BLaER1 treated with 17β-estradiol and CSF1 and Interleukin-3, amounts not matched to agents 10 nM and 100 nM (cell line): ENCODE results near the gene NR3C1.

Experiments used
- H3K27ac ChIP-seq, 11 experiments: shearing (Covaris generic); formaldehyde crosslinking; 2 replicates each; pipeline ENCODE4 v1.8.1; 2022
- H3K27me3 ChIP-seq, 11 experiments: shearing (Covaris generic); formaldehyde crosslinking; 2 replicates each; pipeline ENCODE4 v1.8.1; 2022
- H3K36me3 ChIP-seq, 11 experiments: shearing (Covaris generic); formaldehyde crosslinking; 2 replicates each; pipeline ENCODE4 v1.8.1; 2022
- H3K4me1 ChIP-seq, 10 experiments: shearing (Covaris generic); formaldehyde crosslinking; 2 replicates each; pipeline ENCODE4 v1.8.1; 2022
- H3K4me2 ChIP-seq, 11 experiments: shearing (Covaris generic); formaldehyde crosslinking; 2 replicates each; pipeline ENCODE4 v1.8.1; 2022
- H3K4me3 ChIP-seq, 10 experiments: shearing (Covaris generic); formaldehyde crosslinking; 2 replicates each; pipeline ENCODE4 v1.8.1; 2022
- H3K9ac ChIP-seq, 11 experiments: shearing (Covaris generic); formaldehyde crosslinking; 2 replicates each; pipeline ENCODE4 v1.8.1; 2022
- H3K9me3 ChIP-seq, 11 experiments: shearing (Covaris generic); formaldehyde crosslinking; replicated peaks in 1 of 11; 2 replicates each; pipeline ENCODE4 v1.8.1; 2022
- H4K20me1 ChIP-seq, 11 experiments: shearing (Covaris generic); formaldehyde crosslinking; 2 replicates each; pipeline ENCODE4 v1.8.1; 2022
- Cebpa-rat ChIP-seq, 11 experiments: shearing (Covaris generic); IDR thresholded peaks; 2 replicates each; pipeline ENCODE4 v1.8.1; 2022

The NR3C1 gene

DNA sequence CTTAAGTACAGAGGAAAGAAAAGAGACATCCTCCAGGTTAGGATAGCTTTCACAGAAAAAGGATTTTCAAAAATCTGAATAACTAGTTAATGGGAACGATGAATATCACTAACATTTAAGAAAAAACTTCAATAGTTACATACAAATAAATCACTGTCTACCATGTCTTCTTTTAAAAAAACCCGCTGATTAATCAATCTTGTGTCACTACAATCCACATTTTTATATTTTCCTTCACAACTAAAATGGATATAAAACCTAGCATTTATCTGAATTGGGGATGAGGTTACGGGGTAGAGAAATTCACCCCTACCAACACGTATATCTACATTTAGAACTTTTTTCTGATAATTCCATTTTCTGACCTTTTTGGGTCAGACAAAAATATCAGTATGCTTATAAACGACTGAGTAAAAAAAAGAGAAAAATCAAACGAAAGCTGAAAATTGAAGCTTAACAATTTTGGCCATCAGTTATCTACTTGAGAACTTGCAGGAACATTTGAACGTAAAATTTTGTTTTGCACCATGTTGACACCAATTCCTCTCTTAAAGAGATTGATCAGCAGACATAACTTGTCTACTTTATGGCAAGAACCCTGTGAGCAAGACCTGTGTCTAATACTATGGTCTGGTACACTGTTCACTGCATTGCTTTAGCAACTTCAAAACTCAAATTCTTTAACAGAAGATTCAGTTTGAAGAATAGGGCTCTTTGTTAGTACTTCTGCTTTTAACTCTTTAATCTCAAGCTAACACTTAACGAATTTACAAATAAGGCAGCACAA is 4.8 kb downstream of the NR3C1 start:
- H3K27me3 ChIP-seq, result peaks cover 0 to 26% (median 4%) of the 10 kb centered on the region in 11 experiments; a peak in 8 of 22 replicates
- peak overlapping the region; percentile 4 to 100 (median 99); a peak in 21 of 22 replicates for H3K27ac ChIP-seq
- TF ChIP-seq Cebpa-rat (IDR thresholded peaks at IDR 0.05), result no peak
- no peaks in the 10 kb centered on the region for H3K9me3 ChIP-seq
- H3K9ac ChIP-seq, result peak overlapping the region; percentile 95 to 99 (median 98)
- peaks cover 18 to 59% (median 35%) of the 10 kb centered on the region in 11 experiments for H3K36me3 ChIP-seq
- peaks cover 86 to 96% (median 93%) of the 10 kb centered on the region in 11 experiments for H4K20me1 ChIP-seq
- H3K4me2 ChIP-seq, result peak overlapping the region; percentile 79 to 96 (median 89)
- H3K4me3 ChIP-seq, result peak overlapping the region; percentile 86 to 99 (median 96)
- H3K4me1 ChIP-seq, result peaks cover 9 to 64% (median 36%) of the 10 kb centered on the region in 10 experiments

DNA sequence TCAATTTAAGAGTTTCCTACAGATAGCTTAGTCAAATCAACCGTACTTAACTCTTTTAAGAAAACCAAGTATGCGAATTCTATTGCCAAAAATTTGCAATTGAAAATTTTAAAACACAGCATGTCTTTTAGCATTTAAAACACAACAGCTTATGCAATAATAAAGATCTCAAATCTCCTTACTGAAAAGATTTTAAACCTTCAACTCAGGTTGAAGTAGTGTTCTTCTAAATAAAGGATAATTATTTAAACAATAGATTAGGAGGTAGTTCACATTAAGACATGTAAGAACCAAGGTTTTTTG is 5.5 kb downstream of the NR3C1 start:
- Histone ChIP-seq H3K27me3 (peaks cover 0 to 26% (median 4%) of the 10 kb centered on the region in 11 experiments; a peak in 8 of 22 replicates), H3K9ac (peak overlapping the region; percentile 95 to 99 (median 98); a peak in 19 of 22 replicates), H3K27ac (peak overlapping the region in 10 of 11 experiments; percentile 96 to 100 (median 99); a peak in 21 of 22 replicates), H4K20me1 (peaks cover 93 to 100% (median 99%) of the 10 kb centered on the region in 11 experiments), H3K36me3 (peaks cover 20 to 65% (median 38%) of the 10 kb centered on the region in 11 experiments), H3K9me3 (no peaks in the 10 kb centered on the region; a peak in 1 of 22 replicates), H3K4me2 (peak overlapping the region; percentile 79 to 96 (median 89); a peak in 19 of 22 replicates), H3K4me3 (peak overlapping the region; percentile 86 to 99 (median 96)), H3K4me1 (peaks cover 9 to 71% (median 39%) of the 10 kb centered on the region in 10 experiments)
- TF ChIP-seq Cebpa-rat (IDR thresholded peaks at IDR 0.05), result no peak

DNA sequence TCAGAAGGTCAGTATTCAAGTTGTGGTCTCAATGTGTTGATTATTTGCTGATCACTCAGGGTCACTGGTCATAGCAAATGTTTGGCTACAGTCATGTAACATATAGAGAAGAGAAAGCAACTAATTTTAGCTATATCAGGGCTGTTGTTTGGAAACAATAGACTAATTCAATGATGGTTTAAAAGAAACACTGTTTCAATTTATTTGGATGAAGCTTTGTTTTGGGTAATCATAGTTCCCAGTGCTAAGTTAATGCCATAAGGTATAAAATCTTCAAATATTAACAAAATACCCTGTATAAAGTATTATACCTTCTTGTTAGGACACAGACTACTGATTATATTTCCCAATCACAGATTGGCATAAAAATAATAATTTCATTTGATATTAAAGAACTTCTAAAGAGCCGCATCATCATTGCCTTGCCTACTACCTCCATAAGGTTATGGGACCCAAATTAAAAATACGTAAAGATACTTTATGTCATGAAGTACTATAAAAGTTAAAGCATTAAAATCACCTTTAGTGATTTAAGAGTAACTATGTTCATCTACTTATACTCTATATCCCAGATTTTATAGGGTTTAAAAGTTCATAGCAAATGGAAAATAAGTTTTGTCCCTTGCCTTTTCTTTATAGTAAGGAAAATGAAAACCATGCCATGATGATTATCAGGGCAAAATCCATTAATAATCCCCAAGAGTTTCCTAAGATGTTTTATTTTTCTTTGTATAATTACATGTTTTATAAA is 6.0 kb downstream of the NR3C1 start:
- peak overlapping the region; percentile 79 to 96 (median 89); a peak in 21 of 22 replicates for H3K4me2 ChIP-seq
- peaks cover 9 to 76% (median 41%) of the 10 kb centered on the region in 10 experiments for H3K4me1 ChIP-seq
- TF ChIP-seq Cebpa-rat (IDR thresholded peaks at IDR 0.05), result no peak
- peaks cover 0 to 25% (median 4%) of the 10 kb centered on the region in 11 experiments; a peak in 8 of 22 replicates for H3K27me3 ChIP-seq
- peak overlapping the region; percentile 95 to 99 (median 98); a peak in 20 of 22 replicates for H3K9ac ChIP-seq
- no peaks in the 10 kb centered on the region; a peak in 2 of 22 replicates for H3K9me3 ChIP-seq
- H3K4me3 ChIP-seq, result peak overlapping the region; percentile 86 to 99 (median 96)
- H3K36me3 ChIP-seq, result peaks cover 20 to 70% (median 43%) of the 10 kb centered on the region in 11 experiments
- H4K20me1 ChIP-seq, result peaks cover 95 to 100% (median 100%) of the 10 kb centered on the region in 11 experiments
- H3K27ac ChIP-seq, result peak overlapping the region in 10 of 11 experiments; percentile 96 to 100 (median 99); a peak in 20 of 22 replicates

DNA sequence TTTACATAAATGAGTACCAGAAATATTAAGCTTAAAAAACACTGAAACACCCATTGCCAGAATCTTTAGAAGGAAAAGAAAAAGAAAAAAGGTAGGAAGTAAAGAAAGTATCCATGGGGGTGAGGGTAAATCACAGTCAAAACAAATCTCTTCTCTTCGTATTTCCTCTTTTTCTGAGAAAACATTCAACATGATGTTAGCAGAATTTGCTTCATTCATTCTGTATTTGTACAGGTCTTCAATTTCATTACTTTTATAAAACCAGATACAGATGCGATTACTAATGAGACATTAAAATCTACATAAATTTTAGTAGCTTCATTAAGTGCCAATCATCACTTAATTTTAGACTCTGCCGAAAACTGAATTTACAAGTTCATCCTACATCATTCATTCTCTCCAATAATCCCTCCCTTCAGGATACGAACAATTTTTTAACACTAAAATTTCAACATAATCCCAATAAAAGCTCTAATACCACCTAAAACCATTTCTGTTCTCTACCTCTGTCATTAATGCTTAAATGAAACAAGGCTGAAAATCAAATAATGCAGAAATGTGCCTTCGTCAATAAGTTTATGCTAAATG is 7.0 kb downstream of the NR3C1 start:
- H3K4me1 ChIP-seq, result peaks cover 9 to 84% (median 40%) of the 10 kb centered on the region in 10 experiments
- peaks cover 94 to 100% (median 100%) of the 10 kb centered on the region in 11 experiments for H4K20me1 ChIP-seq
- peaks cover 20 to 80% (median 53%) of the 10 kb centered on the region in 11 experiments for H3K36me3 ChIP-seq
- H3K4me3 ChIP-seq, result peak overlapping the region; percentile 86 to 99 (median 96)
- H3K4me2 ChIP-seq, result peak overlapping the region; percentile 44 to 96 (median 89); a peak in 20 of 22 replicates
- peak overlapping the region in 10 of 11 experiments; percentile 61 to 98 (median 98); a peak in 12 of 22 replicates for H3K9ac ChIP-seq
- H3K27me3 ChIP-seq, result peaks cover 0 to 17% (median 0%) of the 10 kb centered on the region in 11 experiments; a peak in 6 of 22 replicates
- H3K9me3 ChIP-seq, result peaks cover 0 to 8% (median 0%) of the 10 kb centered on the region in 11 experiments; a peak in 7 of 22 replicates
- peak overlapping the region in 8 of 11 experiments; percentile 96 to 100 (median 99); a peak in 14 of 22 replicates for H3K27ac ChIP-seq
- no peak for TF ChIP-seq Cebpa-rat (IDR thresholded peaks at IDR 0.05)

DNA sequence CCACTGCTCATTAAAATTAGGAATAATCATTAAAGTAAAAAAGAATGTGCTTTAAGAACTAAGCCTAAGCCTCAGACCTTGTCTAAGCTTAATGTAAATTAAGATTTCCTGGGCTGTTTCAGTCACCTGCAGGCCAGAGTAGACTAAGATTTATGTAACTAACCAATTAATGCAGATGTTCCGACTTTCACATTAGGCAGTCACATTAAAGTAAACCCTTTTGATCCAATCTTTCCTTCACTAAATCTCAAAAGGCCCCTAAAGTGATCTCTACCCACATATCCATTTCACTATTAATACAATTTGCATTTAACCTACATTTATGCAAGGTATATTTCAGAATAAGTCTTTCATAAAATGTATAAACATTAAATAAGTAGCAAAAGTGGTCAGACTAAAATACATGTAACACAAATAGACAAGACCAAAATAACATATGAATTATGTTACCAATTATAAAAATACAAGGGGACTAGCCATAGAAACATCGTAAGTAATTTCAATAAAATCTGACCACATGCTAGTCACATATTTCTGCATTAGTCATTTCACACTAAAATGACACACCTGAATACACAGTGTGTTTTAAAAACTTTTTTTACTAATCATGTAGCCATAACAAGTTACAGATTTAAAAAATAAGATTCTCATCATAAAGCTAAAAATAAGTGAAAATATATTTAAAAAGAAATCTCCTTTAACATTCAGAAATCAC is 7.7 kb downstream of the NR3C1 start:
- H3K36me3 ChIP-seq, result peaks cover 20 to 86% (median 57%) of the 10 kb centered on the region in 11 experiments
- peak overlapping the region; percentile 65 to 96 (median 89) for H3K4me2 ChIP-seq
- TF ChIP-seq Cebpa-rat (IDR thresholded peaks at IDR 0.05), result no peak
- H3K27me3 ChIP-seq, result peaks cover 0 to 13% (median 0%) of the 10 kb centered on the region in 11 experiments; a peak in 5 of 22 replicates
- H3K4me3 ChIP-seq, result peak overlapping the region; percentile 86 to 99 (median 96)
- H3K4me1 ChIP-seq, result peaks cover 9 to 84% (median 37%) of the 10 kb centered on the region in 10 experiments
- peaks cover 0 to 8% (median 0%) of the 10 kb centered on the region in 11 experiments; a peak in 8 of 22 replicates for H3K9me3 ChIP-seq
- peak overlapping the region in 5 of 11 experiments; percentile 99 to 100 (median 99); a peak in 5 of 22 replicates for H3K27ac ChIP-seq
- peak overlapping the region in 9 of 11 experiments; percentile 3 to 98 (median 61); a peak in 12 of 22 replicates for H3K9ac ChIP-seq
- H4K20me1 ChIP-seq, result peaks cover 91 to 100% (median 100%) of the 10 kb centered on the region in 11 experiments

DNA sequence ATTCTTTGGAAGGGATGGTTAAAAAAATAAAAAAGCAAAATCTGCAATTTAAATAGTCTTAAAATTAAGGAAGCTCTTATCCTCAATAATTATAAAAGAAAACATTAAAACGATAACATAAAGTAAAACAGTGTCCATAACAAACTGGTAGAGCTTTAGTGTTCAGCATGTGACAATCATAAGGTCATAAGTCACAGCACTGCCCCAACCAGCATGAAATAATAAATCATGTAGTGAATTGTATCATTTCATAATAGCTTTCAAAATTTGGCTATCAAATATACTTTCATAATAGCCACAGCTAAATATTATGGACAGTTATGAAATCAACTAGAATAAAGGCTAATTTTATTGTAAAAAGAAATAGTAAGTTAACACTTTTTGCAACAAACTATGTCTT is 10.0 kb downstream of the NR3C1 start:
- H3K4me2 ChIP-seq, result peak overlapping the region in 7 of 11 experiments; percentile 2 to 96 (median 25); a peak in 6 of 22 replicates
- H3K9me3 ChIP-seq, result peaks cover 3 to 31% (median 18%) of the 10 kb centered on the region in 11 experiments; a peak in 20 of 22 replicates
- H3K9ac ChIP-seq, result no peak overlapping the region
- no peak for TF ChIP-seq Cebpa-rat (IDR thresholded peaks at IDR 0.05)
- no peak overlapping the region for H3K27ac ChIP-seq
- peaks cover 91 to 100% (median 100%) of the 10 kb centered on the region in 11 experiments for H4K20me1 ChIP-seq
- no peaks in the 10 kb centered on the region for H3K27me3 ChIP-seq
- peaks cover 0 to 72% (median 23%) of the 10 kb centered on the region in 10 experiments; a peak in 18 of 20 replicates for H3K4me1 ChIP-seq
- H3K36me3 ChIP-seq, result peaks cover 15 to 86% (median 56%) of the 10 kb centered on the region in 11 experiments
- H3K4me3 ChIP-seq, result no peak overlapping the region

DNA sequence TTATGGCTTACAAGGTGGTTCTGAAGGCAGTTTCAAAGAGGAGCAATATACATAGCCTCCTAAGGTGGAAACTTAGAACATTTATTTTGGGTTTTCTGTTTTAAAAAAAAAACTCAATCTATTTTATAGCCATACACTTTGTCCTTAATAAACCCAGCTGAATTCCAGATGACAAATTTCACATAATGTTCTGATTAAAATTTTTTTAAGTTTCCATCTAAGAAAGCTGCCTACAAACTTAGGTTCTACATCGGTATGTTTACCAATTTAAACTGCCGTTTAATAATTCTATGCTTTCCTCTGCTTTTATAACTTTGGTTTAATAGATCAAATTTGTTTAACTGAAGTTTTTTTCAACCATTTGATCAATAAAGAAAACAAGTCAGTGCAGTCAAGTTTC is 12.5 kb downstream of the NR3C1 start:
- TF ChIP-seq Cebpa-rat (IDR thresholded peaks at IDR 0.05), result no peak
- H3K4me2 ChIP-seq, result no peak overlapping the region; a peak in 1 of 22 replicates
- no peak overlapping the region for H3K9ac ChIP-seq
- peaks cover 41 to 94% (median 77%) of the 10 kb centered on the region in 11 experiments for H3K36me3 ChIP-seq
- peaks cover 68 to 100% (median 87%) of the 10 kb centered on the region in 11 experiments; a peak in 21 of 22 replicates for H4K20me1 ChIP-seq
- no peak overlapping the region for H3K27ac ChIP-seq
- H3K4me1 ChIP-seq, result peaks cover 0 to 58% (median 16%) of the 10 kb centered on the region in 10 experiments; a peak in 17 of 20 replicates
- peaks cover 29 to 57% (median 44%) of the 10 kb centered on the region in 11 experiments for H3K9me3 ChIP-seq
- no peaks in the 10 kb centered on the region for H3K27me3 ChIP-seq
- H3K4me3 ChIP-seq, result no peak overlapping the region
